NB4 (cell line): Measurements from ENCODE around the gene SLC16A8.

Experiments
- MYC ChIP-seq: IDR thresholded peaks from 2 replicates; pipeline ENCODE4 v1.6.1; 2011; ENCODE audit warnings: low read depth, low read length
- POLR2A ChIP-seq: IDR thresholded peaks from 2 replicates; pipeline ENCODE4 v1.6.1; 2011; ENCODE audit warnings: mild to moderate bottlenecking; ENCODE audit not compliant: insufficient read length; ENCODE audit errors: extremely low read depth
- TF ChIP-seq, protein P1 (sequence below): IDR thresholded peaks from one replicate; pipeline ENCODE4 v1.5.1; 2012; ENCODE audit warnings: low read depth, low read length
- TF ChIP-seq, protein P2 (sequence below): IDR thresholded peaks from 2 replicates; pipeline ENCODE4 v1.6.1; 2011; ENCODE audit warnings: low read depth, low read length

DNA sequence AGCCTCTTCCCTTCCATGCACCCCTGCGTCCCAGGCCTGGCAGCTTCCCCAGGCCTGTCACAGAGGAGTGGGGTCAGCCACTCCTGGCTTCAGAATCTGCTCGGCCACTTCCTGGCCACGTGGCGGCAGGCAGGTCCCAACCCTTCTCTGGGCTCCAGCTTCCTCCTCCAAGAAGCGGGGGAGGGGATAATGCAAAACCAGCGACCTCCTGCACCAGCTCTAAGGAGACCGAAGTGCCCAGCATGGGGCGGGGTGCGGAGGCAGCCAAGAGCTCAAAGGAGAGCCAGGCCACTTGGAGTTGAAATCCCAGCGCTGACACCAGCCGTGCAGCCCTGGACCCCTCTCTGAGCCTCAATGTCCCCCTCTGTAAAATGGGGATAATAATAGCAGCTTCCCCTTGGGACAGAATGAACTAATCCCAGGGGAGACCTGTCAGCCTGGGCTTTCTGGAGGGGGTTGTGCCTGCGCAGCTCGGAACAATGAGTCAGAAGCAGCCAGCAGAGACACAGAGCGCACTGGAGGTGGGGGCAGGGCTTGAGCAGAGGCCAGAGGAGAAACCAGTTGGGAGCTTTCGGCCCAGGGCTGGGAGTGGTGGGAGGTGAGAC, 49.6 kb downstream of the SLC16A8 start:
- TF ChIP-seq, protein P1, sequence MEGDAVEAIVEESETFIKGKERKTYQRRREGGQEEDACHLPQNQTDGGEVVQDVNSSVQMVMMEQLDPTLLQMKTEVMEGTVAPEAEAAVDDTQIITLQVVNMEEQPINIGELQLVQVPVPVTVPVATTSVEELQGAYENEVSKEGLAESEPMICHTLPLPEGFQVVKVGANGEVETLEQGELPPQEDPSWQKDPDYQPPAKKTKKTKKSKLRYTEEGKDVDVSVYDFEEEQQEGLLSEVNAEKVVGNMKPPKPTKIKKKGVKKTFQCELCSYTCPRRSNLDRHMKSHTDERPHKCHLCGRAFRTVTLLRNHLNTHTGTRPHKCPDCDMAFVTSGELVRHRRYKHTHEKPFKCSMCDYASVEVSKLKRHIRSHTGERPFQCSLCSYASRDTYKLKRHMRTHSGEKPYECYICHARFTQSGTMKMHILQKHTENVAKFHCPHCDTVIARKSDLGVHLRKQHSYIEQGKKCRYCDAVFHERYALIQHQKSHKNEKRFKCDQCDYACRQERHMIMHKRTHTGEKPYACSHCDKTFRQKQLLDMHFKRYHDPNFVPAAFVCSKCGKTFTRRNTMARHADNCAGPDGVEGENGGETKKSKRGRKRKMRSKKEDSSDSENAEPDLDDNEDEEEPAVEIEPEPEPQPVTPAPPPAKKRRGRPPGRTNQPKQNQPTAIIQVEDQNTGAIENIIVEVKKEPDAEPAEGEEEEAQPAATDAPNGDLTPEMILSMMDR: no peak
- TF ChIP-seq POLR2A (no peak), MYC (no peak)
- TF ChIP-seq, protein P2, sequence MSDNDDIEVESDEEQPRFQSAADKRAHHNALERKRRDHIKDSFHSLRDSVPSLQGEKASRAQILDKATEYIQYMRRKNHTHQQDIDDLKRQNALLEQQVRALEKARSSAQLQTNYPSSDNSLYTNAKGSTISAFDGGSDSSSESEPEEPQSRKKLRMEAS: peak; percentile 95
